Body of pancreas (tissue), 4 donors: ENCODE results near the gene BCL7A.

Source experiments
- CTCF ChIP-seq, 7 experiments: fragments of 450-650 bp in 4 of 7; fragments of 200-600 bp in 3 of 7; sonication (generic) in 3 of 7; IDR thresholded peaks; one replicate each; pipeline ENCODE4 v1.5.1; 2016 to 2019; ENCODE audit warnings: antibody characterized with exemption in 7 of 7
- POLR2A ChIP-seq, 3 donors: fragments of 450-650 bp; IDR thresholded peaks; one replicate each; pipeline ENCODE4 v1.6.1; 2016; ENCODE audit warnings: antibody characterized with exemption in 3 of 3, mild to moderate bottlenecking in 2 of 3

GRCh38 chr12:122100568-122100967 lies 78.9 kb downstream of the BCL7A start:
- no peak for TF ChIP-seq POLR2A (IDR thresholded peaks at IDR 0.05)
- no peak for TF ChIP-seq CTCF (IDR thresholded peaks at IDR 0.05)
